ENCODE measurements around the gene PRKCI.
"Not testable (repeated sequence)": the region's sequence is repeated elsewhere in the genome, so short reads cannot be mapped to it uniquely, and the experiment has no call there.

The PRKCI gene

DNA sequence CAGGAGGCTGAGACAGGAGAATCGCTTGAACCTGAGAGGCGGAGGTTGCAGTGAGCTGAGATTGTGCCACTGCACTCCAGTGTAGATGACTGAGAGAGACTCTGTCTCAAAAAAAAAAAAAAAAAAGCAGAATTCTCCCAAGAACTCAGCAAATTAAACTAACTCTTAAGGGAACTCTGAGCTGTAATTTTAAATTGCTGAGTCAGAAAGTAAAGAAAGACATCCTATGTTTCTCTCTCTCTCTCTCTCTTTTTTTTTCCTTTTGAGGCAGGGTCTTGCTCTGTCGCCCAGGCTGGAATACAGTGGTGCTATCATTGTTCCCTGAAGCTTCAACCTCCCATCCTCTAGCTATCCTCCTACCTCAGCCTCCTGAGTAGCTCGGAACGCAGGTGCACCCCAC lies 20.7 kb upstream of the PRKCI start:
- Histone ChIP-seq H3K4me1 (ENCODE audit: control insufficient read depth, insufficient read depth, low read length) (no peaks in the 10 kb centered on the region), H3K27ac (ENCODE audit: insufficient read depth, low read depth, low read length, poor library complexity, severe bottlenecking) (no peak overlapping the region), H3K4me3 (ENCODE audit: insufficient read depth, low read depth, low read length) (no peak overlapping the region), H3K27me3 (ENCODE audit: control insufficient read depth, insufficient read depth, low read length, poor library complexity, severe bottlenecking) (no peaks in the 10 kb centered on the region), H3K9me3 (ENCODE audit: control insufficient read depth, low read length) (no peaks in the 10 kb centered on the region), H3K36me3 (ENCODE audit: control insufficient read depth, insufficient read depth, low read length) (no peaks in the 10 kb centered on the region)
- WGBS, 2 experiments, result 91 to 92% methylated on average over 5 of the region's 5 CpGs

DNA sequence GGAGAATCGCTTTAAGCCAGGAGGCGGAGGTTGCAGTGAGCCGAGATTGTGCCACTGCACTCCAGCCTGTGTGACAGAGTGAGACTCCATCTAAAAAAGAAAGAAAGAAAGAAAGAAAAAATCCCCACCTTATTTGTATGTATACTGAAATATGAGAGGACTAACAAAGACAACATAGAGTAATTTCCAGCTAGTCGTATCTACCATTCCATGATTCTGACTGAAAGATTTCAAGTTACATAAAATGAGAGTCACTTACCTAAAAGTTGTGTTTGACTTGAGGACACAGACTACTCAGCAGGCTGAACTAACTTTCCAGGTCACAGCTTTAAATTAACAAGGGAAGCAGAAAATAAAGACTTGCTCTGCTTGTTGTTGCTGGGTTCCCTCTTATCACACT lies 18.8 kb upstream of the PRKCI start:
- no peak overlapping the region for H3K4me3 ChIP-seq (ENCODE audit: insufficient read depth, low read depth, low read length)
- H3K4me1 ChIP-seq (ENCODE audit: control insufficient read depth, insufficient read depth, low read length), result no peaks in the 10 kb centered on the region
- no peaks in the 10 kb centered on the region for H3K27me3 ChIP-seq (ENCODE audit: control insufficient read depth, insufficient read depth, low read length, poor library complexity, severe bottlenecking)
- no peak overlapping the region for H3K27ac ChIP-seq (ENCODE audit: insufficient read depth, low read depth, low read length, poor library complexity, severe bottlenecking)
- H3K36me3 ChIP-seq (ENCODE audit: control insufficient read depth, insufficient read depth, low read length), result no peaks in the 10 kb centered on the region
- 82 to 88% methylated on average over 4 of the region's 4 CpGs for WGBS, 2 experiments
- no peaks in the 10 kb centered on the region for H3K9me3 ChIP-seq (ENCODE audit: control insufficient read depth, low read length)

DNA sequence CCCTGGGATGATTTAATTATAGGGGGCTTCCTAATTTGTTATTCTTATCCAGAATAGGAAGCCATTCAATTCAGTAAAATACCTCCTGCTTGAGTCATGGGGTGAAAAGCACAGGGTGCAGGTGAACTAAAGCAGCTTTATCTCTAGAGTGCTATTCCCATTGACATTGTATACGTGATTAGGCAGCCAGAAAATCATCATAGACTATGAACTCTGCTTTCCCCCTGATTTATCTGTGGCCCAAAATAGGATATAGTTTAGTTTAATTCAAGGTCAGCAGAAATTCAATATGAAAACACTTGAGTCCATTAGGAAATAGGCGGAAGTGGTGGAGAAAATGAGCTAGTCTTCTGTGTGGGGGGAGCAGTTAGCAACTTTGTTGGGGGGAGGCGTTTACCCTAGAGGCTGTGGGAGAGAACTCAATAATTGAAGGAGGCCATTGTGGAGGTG lies 18.2 kb upstream of the PRKCI start:
- H3K36me3 ChIP-seq (ENCODE audit: control insufficient read depth, insufficient read depth, low read length), result no peaks in the 10 kb centered on the region
- WGBS, 2 experiments, result 77 to 80% methylated on average over 3 of the region's 3 CpGs
- H3K27me3 ChIP-seq (ENCODE audit: control insufficient read depth, insufficient read depth, low read length, poor library complexity, severe bottlenecking), result no peaks in the 10 kb centered on the region
- H3K9me3 ChIP-seq (ENCODE audit: control insufficient read depth, low read length), result no peaks in the 10 kb centered on the region
- no peak overlapping the region for H3K4me3 ChIP-seq (ENCODE audit: insufficient read depth, low read depth, low read length)
- no peak overlapping the region for H3K27ac ChIP-seq (ENCODE audit: insufficient read depth, low read depth, low read length, poor library complexity, severe bottlenecking)
- no peaks in the 10 kb centered on the region for H3K4me1 ChIP-seq (ENCODE audit: control insufficient read depth, insufficient read depth, low read length)

DNA sequence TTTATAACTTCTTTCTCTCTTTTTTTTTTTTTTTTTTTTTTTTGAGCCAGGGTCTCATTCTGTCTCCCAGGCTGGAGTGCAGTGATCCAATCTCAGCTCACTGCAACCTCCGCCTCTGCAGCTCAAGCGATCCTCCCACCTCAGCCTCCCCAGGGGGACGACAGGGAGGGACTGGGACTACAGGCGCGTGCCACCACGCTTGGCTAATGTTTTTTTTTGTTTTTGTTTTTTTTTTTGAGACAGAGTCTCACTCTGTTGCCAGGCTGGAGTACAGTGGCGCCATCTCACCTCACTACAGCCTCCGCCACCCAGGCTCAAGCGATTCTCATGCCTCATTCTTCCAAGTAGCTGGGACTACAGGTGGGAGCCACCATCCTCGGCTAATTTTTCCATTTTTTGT lies 17.7 kb upstream of the PRKCI start:
- Histone ChIP-seq H3K27ac (ENCODE audit: insufficient read depth, low read depth, low read length, poor library complexity, severe bottlenecking) (no peak overlapping the region), H3K27me3 (ENCODE audit: control insufficient read depth, insufficient read depth, low read length, poor library complexity, severe bottlenecking) (no peaks in the 10 kb centered on the region), H3K9me3 (ENCODE audit: control insufficient read depth, low read length) (no peaks in the 10 kb centered on the region), H3K36me3 (ENCODE audit: control insufficient read depth, insufficient read depth, low read length) (no peaks in the 10 kb centered on the region), H3K4me1 (ENCODE audit: control insufficient read depth, insufficient read depth, low read length) (no peaks in the 10 kb centered on the region), H3K4me3 (ENCODE audit: insufficient read depth, low read depth, low read length) (no peak overlapping the region)
- 90 to 92% methylated on average over 10 of the region's 10 CpGs for WGBS, 2 experiments

DNA sequence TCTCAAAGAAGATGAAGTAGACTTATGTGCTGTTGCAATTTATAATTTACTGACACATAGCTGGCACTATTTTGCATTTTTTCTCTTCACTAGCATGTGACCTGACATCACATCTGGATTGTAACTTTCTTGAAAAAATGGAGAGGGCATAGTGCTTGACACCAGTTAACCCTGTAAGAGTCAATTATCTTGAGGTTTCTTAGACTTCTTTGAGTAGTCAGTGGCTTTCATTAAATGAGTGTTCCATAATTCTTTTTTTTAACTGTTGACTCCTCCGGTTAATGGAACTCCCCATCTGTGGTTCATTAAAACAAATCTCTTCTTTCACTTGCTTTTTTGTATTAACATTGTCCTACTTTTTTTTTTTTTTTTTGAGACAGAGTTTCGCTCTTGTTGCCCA lies 16.9 kb upstream of the PRKCI start:
- H3K4me1 ChIP-seq (ENCODE audit: control insufficient read depth, insufficient read depth, low read length), result no peaks in the 10 kb centered on the region
- no peak overlapping the region for H3K27ac ChIP-seq (ENCODE audit: insufficient read depth, low read depth, low read length, poor library complexity, severe bottlenecking)
- no peaks in the 10 kb centered on the region for H3K27me3 ChIP-seq (ENCODE audit: control insufficient read depth, insufficient read depth, low read length, poor library complexity, severe bottlenecking)
- 92 to 94% methylated on average over 2 of the region's 2 CpGs for WGBS, 2 experiments
- H3K4me3 ChIP-seq (ENCODE audit: insufficient read depth, low read depth, low read length), result no peak overlapping the region
- H3K9me3 ChIP-seq (ENCODE audit: control insufficient read depth, low read length), result no peaks in the 10 kb centered on the region
- H3K36me3 ChIP-seq (ENCODE audit: control insufficient read depth, insufficient read depth, low read length), result no peaks in the 10 kb centered on the region

DNA sequence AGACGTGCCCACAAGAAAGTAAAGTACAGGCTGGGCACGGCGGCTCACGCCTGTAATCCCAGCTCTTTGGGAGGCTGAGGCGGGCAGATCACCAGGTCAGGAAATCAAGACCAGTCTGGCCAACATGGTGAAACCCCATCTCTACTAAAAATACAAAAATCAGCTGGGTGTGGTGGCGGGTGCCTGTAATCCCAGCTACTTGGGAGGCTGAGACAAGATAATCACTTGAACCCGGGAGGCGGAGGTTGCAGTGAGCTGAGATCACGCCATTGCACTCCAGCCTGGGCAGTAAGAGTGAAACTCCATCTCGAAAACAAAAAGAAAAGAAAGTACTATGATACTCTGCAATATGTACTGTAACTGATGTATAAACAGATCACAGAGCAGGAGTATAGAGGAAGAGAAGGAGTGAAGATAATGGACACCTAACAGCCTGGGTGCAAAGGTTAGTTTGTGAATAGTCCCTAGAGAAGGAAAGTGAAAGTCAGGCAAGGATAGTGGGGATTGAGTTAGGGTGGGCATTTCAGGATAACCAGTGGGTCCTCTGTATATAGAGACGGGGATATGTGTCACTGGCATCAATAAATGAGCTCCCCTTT lies 16.0 kb upstream of the PRKCI start:
- H3K9me3 ChIP-seq (ENCODE audit: control insufficient read depth, low read length); H3K27ac ChIP-seq (ENCODE audit: insufficient read depth, low read depth, low read length, poor library complexity, severe bottlenecking); H3K4me1 ChIP-seq (ENCODE audit: control insufficient read depth, insufficient read depth, low read length); H3K36me3 ChIP-seq (ENCODE audit: control insufficient read depth, insufficient read depth, low read length); H3K27me3 ChIP-seq (ENCODE audit: control insufficient read depth, insufficient read depth, low read length, poor library complexity, severe bottlenecking); H3K4me3 ChIP-seq (ENCODE audit: insufficient read depth, low read depth, low read length): not testable (repeated sequence)
- WGBS, 2 experiments, result 89 to 95% methylated on average over 11 of the region's 11 CpGs

DNA sequence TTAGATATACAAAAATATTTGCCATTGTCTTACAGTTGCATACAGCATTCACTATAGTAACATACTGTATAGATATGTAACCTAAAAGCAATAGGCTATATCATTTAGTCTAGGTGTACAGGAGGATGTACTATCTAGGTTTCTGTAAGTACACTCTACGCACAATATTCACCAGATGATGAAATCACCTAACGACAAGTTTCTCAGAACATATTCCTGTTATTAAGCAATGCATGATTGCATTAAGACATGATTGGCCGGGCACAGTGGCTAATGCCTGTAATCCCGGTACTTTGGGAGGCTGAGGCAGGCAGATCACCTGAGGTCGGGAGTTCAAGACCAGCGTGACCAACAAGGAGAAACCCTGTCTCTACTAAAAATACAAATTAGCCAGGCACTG lies 14.5 kb upstream of the PRKCI start:
- WGBS, 2 experiments, result 77 to 81% methylated on average over 6 of the region's 6 CpGs

DNA sequence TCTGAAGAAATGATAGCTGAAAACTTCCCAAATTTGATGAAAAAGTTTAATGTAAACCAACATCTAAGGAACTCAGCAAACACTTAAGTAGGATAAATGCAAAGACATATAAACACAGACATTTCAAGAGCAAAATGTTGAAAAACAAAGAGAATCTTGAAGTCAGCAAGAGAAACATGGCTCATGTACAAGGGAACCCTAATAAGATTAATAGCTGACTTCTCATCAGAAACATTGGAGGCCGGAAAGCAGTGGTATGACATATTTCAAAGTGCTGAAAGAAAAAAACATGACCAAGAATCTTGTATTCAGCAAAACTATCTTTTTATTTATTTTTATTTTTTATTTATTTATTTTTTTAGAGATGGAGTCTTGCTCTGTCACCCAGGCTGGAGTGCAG lies 10.6 kb upstream of the PRKCI start:
- Histone ChIP-seq H3K9me3 (ENCODE audit: control insufficient read depth, low read length) (no peaks in the 10 kb centered on the region), H3K36me3 (ENCODE audit: control insufficient read depth, insufficient read depth, low read length) (no peaks in the 10 kb centered on the region), H3K27me3 (ENCODE audit: control insufficient read depth, insufficient read depth, low read length, poor library complexity, severe bottlenecking) (no peaks in the 10 kb centered on the region), H3K4me3 (ENCODE audit: insufficient read depth, low read depth, low read length) (no peak overlapping the region), H3K4me1 (ENCODE audit: control insufficient read depth, insufficient read depth, low read length) (no peaks in the 10 kb centered on the region), H3K27ac (ENCODE audit: insufficient read depth, low read depth, low read length, poor library complexity, severe bottlenecking) (no peak overlapping the region)
- WGBS, 2 experiments, result 83 to 91% methylated on average over 1 of the region's 1 CpG

More for the DNA sequence above, 14.5 kb upstream of the PRKCI start:
- H3K27ac ChIP-seq (ENCODE audit: insufficient read depth, low read depth, low read length, poor library complexity, severe bottlenecking), result no peak overlapping the region
- H3K9me3 ChIP-seq (ENCODE audit: control insufficient read depth, low read length), result no peaks in the 10 kb centered on the region
- no peaks in the 10 kb centered on the region for H3K36me3 ChIP-seq (ENCODE audit: control insufficient read depth, insufficient read depth, low read length)
- H3K4me1 ChIP-seq (ENCODE audit: control insufficient read depth, insufficient read depth, low read length), result no peaks in the 10 kb centered on the region
- no peak overlapping the region for H3K4me3 ChIP-seq (ENCODE audit: insufficient read depth, low read depth, low read length)
- H3K27me3 ChIP-seq (ENCODE audit: control insufficient read depth, insufficient read depth, low read length, poor library complexity, severe bottlenecking), result no peaks in the 10 kb centered on the region

DNA sequence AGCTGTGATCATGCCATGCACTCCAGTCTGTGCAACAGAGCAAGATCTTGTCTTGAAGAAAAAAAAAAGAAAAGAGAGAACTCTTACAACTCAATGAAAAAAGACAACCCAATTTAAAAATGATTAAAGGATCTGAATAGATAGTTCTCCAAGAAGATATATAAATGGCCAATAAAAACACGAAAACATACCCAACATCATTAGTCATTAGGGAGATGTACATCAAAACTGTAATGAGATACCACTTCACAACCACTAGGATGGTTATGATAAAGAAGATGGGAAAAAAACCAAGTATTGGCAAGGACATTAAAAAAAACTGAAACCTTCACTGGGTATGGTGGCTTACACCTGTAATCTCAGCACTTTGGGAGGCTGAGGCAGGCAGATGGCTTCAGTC lies 2.4 kb upstream of the PRKCI start:
- no peaks in the 10 kb centered on the region for H3K36me3 ChIP-seq (ENCODE audit: control insufficient read depth, insufficient read depth, low read length)
- H3K27ac ChIP-seq (ENCODE audit: insufficient read depth, low read depth, low read length, poor library complexity, severe bottlenecking), result no peak overlapping the region
- H3K4me3 ChIP-seq (ENCODE audit: insufficient read depth, low read depth, low read length), result no peak overlapping the region
- H3K4me1 ChIP-seq (ENCODE audit: control insufficient read depth, insufficient read depth, low read length), result peaks cover 7% of the 10 kb centered on the region
- H3K27me3 ChIP-seq (ENCODE audit: control insufficient read depth, insufficient read depth, low read length, poor library complexity, severe bottlenecking), result no peaks in the 10 kb centered on the region
- WGBS, 2 experiments, result no CpG with 5 or more reads among the region's 1 CpG
- no peaks in the 10 kb centered on the region for H3K9me3 ChIP-seq (ENCODE audit: control insufficient read depth, low read length)

DNA sequence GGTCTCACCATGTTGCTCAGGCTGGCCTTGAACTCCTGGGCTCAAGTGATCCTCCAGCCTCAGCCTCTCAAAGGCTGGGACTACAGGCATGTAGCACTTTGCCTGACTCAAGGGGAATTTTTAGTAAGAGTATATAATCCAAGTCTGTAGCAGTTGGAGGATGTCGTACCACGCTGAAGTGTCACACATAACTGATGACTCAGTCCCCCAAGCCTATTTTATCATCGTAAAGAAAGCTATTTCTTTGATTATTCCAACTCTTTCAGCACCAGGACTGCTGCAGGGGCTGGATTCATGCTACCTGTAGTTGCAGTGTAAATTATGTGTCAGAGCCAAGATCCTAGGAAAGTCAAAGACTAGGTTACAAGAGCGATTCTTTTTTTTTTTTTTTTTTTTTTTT lies 1.4 kb upstream of the PRKCI start:
- no peak overlapping the region for H3K4me3 ChIP-seq (ENCODE audit: insufficient read depth, low read depth, low read length)
- no peaks in the 10 kb centered on the region for H3K9me3 ChIP-seq (ENCODE audit: control insufficient read depth, low read length)
- 95 to 100% methylated on average over 4 of the region's 4 CpGs for WGBS, 2 experiments
- H3K36me3 ChIP-seq (ENCODE audit: control insufficient read depth, insufficient read depth, low read length), result no peaks in the 10 kb centered on the region
- H3K4me1 ChIP-seq (ENCODE audit: control insufficient read depth, insufficient read depth, low read length), result peaks cover 7% of the 10 kb centered on the region
- no peak overlapping the region for H3K27ac ChIP-seq (ENCODE audit: insufficient read depth, low read depth, low read length, poor library complexity, severe bottlenecking)
- no peaks in the 10 kb centered on the region for H3K27me3 ChIP-seq (ENCODE audit: control insufficient read depth, insufficient read depth, low read length, poor library complexity, severe bottlenecking)
